PC-3 (cell line): ENCODE data around the gene TMEM131L. TPM values are rescaled to one million over a fixed set of nuclear protein-coding genes. Genes with fewer than 3 reads are reported as not detected.
A peak's percentile ranks its signal among the peaks of the same experiment; 100 is the strongest.

Experiments used
- ATAC-seq: fragments of 200-7000 bp; cut with Tn5 transposase; 2 replicates; pipeline ENCODE4 v1.9.1; 2020; ENCODE audit warnings: mild to moderate bottlenecking, moderate library complexity
- BruUV-seq: library from RNA; stranded (reverse); fragments of 400-500 nt; replicated peaks from 2 replicates; lab custom pipeline; 2021; lab: Mats Ljungman, UMichigan
- CTCF ChIA-PET: fragments of 300-600 bp; sonication (Branson Sonifier 250); formaldehyde crosslinking; loops from one replicate; lab custom pipeline; 2022; ENCODE audit warnings: antibody characterized with exemption; lab: Charles Lee
- POLR2A ChIA-PET: fragments of 300-600 bp; sonication (Branson Sonifier 250); formaldehyde crosslinking; loops from one replicate; lab custom pipeline; 2022; ENCODE audit warnings: antibody characterized with exemption; ENCODE audit not compliant: unreplicated experiment; lab: Charles Lee
- DNase-seq: peaks from one replicate; pipeline ENCODE4 v3.0.0-alpha.2; 2015
- H2AFZ ChIP-seq: fragments of 300-600 bp; sonication (generic); 2 replicates; pipeline ENCODE4 v1.6.0; 2016; ENCODE audit warnings: antibody characterized with exemption, low read length
- H3F3A ChIP-seq: fragments of 300-600 bp; sonication (generic); one replicate; pipeline ENCODE4 v1.6.0; 2017; ENCODE audit warnings: antibody characterized with exemption, low read length, control low read depth, mild to moderate bottlenecking; ENCODE audit not compliant: unreplicated experiment
- H3K27ac ChIP-seq: fragments of 300-600 bp; sonication (generic); 2 replicates; pipeline ENCODE4 v1.5.1; 2016; ENCODE audit warnings: mild to moderate bottlenecking, low read length
- H3K27me3 ChIP-seq: fragments of 300-600 bp; sonication (generic); 2 replicates; pipeline ENCODE4 v1.6.1; 2016; ENCODE audit warnings: low read length, mixed read lengths
- H3K36me3 ChIP-seq: fragments of 300-600 bp; sonication (generic); 2 replicates; pipeline ENCODE4 v1.6.1; 2016; ENCODE audit warnings: low read depth, mixed run types, low read length, mixed read lengths
- H3K4me1 ChIP-seq: fragments of 300-600 bp; sonication (generic); 2 replicates; pipeline ENCODE4 v1.5.1; 2016; ENCODE audit warnings: low read length; ENCODE audit not compliant: insufficient read depth
- H3K4me2 ChIP-seq: fragments of 300-600 bp; sonication (generic); 2 replicates; pipeline ENCODE4 v1.6.0; 2016; ENCODE audit warnings: low read length
- H3K4me3 ChIP-seq: fragments of 300-600 bp; sonication (generic); 2 replicates; pipeline ENCODE4 v1.5.1; 2016; ENCODE audit warnings: mild to moderate bottlenecking, low read length, mixed read lengths
- H3K79me2 ChIP-seq: fragments of 300-600 bp; sonication (generic); 2 replicates; pipeline ENCODE4 v1.6.1; 2017; ENCODE audit warnings: low read length, mixed read lengths
- H3K9ac ChIP-seq: fragments of 300-600 bp; sonication (generic); 2 replicates; pipeline ENCODE4 v1.6.0; 2016; ENCODE audit warnings: mild to moderate bottlenecking, low read length
- H3K9me2 ChIP-seq: fragments of 300-600 bp; sonication (generic); replicated peaks from 2 replicates; pipeline ENCODE4 v1.6.1; 2016; ENCODE audit warnings: mixed run types, low read length, mixed read lengths
- H3K9me3 ChIP-seq: fragments of 300-600 bp; sonication (generic); 2 replicates; pipeline ENCODE4 v1.6.1; 2016; ENCODE audit warnings: low read length, mixed read lengths
- H4K20me1 ChIP-seq: fragments of 300-600 bp; sonication (generic); 2 replicates; pipeline ENCODE4 v1.6.1; 2016; ENCODE audit warnings: low read length, mixed read lengths
- EZH2 ChIP-seq: fragments of 300-600 bp; sonication (generic); IDR thresholded peaks from one replicate; pipeline ENCODE4 v1.6.1; 2017; ENCODE audit warnings: antibody characterized with exemption, mild to moderate bottlenecking, low read length; ENCODE audit not compliant: unreplicated experiment
- EZH2phosphoT487 ChIP-seq: fragments of 300-600 bp; sonication (generic); IDR thresholded peaks from 2 replicates; pipeline ENCODE4 v1.6.1; 2018; ENCODE audit warnings: mild to moderate bottlenecking, antibody characterized with exemption, low read length, borderline replicate concordance
- intact Hi-C: fragments of 100-400 bp; cut with micrococcal nuclease; formaldehyde crosslinking; loops from 2 replicates; pipeline ENCODE4 v1.9.0; 2023
- total RNA-seq: library from RNA; depleted of rRNA; stranded (reverse); fragments of >200 nt; gene quantifications from 2 replicates; pipeline ENCODE4 v1.2.3, GENCODE V29; 2014
- TF ChIP-seq, protein P1 (sequence below): fragments of 300-600 bp; sonication (generic); conservative IDR thresholded peaks from 2 replicates; pipeline ENCODE4 v1.5.1; 2017; ENCODE audit warnings: antibody characterized with exemption, low read depth, mild to moderate bottlenecking, low read length

Gene TMEM131L
- total RNA-seq, 1 experiment from 2014 or later = 7.7 TPM

DNA sequence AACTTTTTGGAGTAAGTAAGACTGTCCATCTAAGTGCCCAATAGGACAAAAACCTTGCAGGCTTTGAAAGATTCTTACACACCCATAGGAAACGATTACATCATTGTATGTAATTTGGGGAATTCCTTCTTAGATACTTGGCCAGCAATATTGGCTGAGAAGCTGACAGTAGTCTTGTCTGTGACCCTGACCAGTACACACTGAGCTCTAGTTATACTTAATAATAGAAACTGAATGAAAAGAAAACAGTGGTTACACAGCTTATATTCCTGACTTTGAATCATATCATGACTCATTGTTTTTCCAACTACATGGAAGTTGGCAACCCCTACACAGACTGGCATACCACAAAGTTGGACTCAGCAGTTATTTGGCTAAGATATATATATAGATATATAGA, 210.8 kb downstream of the TMEM131L start:
- Histone ChIP-seq H3K4me1 (peaks cover 20% of the 10 kb centered on the region), H3K9me3 (0 out of 2 replicates have a peak, but pooled peaks cover 3% of the 10 kb centered on the region), H4K20me1 (no peaks in the 10 kb centered on the region), H3K4me3 (no peak overlapping the region), H2AFZ (no peak overlapping the region), H3K79me2 (no peaks in the 10 kb centered on the region), H3K27me3 (no peaks in the 10 kb centered on the region), H3K4me2 (peak overlapping the region; percentile 37), H3K9ac (peak overlapping the region; percentile 36), H3K36me3 (no peaks in the 10 kb centered on the region), H3K9me2 (no peaks in the 10 kb centered on the region), H3F3A (no peaks in the 10 kb centered on the region), H3K27ac (peak overlapping the region; percentile 87)
- no peak for TF ChIP-seq EZH2
- TF ChIP-seq EZH2phosphoT487 = no peak
- TF ChIP-seq, protein P1, sequence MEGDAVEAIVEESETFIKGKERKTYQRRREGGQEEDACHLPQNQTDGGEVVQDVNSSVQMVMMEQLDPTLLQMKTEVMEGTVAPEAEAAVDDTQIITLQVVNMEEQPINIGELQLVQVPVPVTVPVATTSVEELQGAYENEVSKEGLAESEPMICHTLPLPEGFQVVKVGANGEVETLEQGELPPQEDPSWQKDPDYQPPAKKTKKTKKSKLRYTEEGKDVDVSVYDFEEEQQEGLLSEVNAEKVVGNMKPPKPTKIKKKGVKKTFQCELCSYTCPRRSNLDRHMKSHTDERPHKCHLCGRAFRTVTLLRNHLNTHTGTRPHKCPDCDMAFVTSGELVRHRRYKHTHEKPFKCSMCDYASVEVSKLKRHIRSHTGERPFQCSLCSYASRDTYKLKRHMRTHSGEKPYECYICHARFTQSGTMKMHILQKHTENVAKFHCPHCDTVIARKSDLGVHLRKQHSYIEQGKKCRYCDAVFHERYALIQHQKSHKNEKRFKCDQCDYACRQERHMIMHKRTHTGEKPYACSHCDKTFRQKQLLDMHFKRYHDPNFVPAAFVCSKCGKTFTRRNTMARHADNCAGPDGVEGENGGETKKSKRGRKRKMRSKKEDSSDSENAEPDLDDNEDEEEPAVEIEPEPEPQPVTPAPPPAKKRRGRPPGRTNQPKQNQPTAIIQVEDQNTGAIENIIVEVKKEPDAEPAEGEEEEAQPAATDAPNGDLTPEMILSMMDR = no peak
- ChIA-PET CTCF (interaction anchor here (0.6 to 1.3 kb wide), 2 partner anchors 34 to 83 kb away, joined by 3 to 4 read pairs; no protein-coding TSS in a partner anchor), POLR2A (no interaction called here)
- BruUV-seq = no TSS peak
- peak; percentile 97 for ATAC-seq
- intact Hi-C loops = loop anchor here (1.0 kb wide), 1 partner anchor 73 kb away; no protein-coding TSS in a partner anchor
- peak; percentile 88 for DNase-seq

DNA sequence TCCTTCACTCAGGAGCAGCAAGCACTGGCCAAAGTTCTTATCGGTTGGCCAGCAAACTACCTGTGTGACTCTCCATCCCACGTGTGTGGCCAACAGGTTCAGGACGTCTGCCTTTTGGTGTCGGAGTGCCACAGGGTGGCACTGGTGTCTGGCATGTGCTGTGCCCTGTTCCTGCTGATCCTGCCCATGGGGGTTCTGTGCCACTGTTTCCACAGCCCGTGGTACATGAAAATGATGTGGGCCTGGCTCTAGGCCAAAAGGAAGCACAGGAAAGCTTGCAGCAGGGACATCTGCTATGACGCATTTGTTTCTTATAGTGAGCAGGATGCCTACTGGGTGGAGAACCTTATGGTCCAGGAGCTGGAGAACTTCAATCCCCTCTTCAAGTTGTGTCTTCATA, 213.3 kb downstream of the TMEM131L start:
- CTCF ChIA-PET = no interaction called here
- Histone ChIP-seq H2AFZ (no peak overlapping the region), H4K20me1 (no peaks in the 10 kb centered on the region), H3K4me3 (no peak overlapping the region), H3K36me3 (no peaks in the 10 kb centered on the region), H3K9me2 (no peaks in the 10 kb centered on the region), H3K27ac (no peak overlapping the region), H3K9ac (no peak overlapping the region), H3K27me3 (no peaks in the 10 kb centered on the region), H3K9me3 (0 out of 2 replicates have a peak, but pooled peaks cover 3% of the 10 kb centered on the region), H3F3A (no peaks in the 10 kb centered on the region), H3K4me2 (no peak overlapping the region), H3K4me1 (peaks cover 20% of the 10 kb centered on the region), H3K79me2 (no peaks in the 10 kb centered on the region)
- no peak for DNase-seq
- TF ChIP-seq, protein P1 = no peak
- TF ChIP-seq EZH2phosphoT487 (no peak), EZH2 (no peak)
- intact Hi-C loops = no loop called here
- no peak for ATAC-seq
- POLR2A ChIA-PET = interaction anchor here (0.7 kb wide), 1 partner anchor 463 kb away, joined by 3 read pairs; no protein-coding TSS in a partner anchor
- BruUV-seq = no TSS peak

DNA sequence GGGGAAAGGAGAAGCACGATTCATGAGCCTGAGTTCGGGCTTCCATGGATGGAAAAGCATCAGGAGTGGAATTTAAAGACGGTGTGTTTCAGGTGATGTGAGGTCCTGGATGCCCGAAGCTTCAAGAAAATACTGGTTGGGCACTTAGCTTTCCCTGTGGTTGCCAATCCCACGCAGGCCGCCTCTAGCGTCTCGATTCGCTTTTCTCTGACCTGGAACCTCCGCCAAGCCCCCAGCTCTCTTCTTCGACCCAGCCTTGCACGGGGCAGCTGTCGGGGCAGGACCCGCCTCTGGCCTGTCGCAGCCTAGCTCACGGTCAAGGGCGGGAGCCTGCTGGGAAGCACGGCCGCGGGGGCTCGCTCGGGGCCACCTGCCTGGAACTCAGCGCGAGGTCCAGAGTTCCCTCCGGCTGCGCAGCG, 217.6 kb downstream of the TMEM131L start:
- peak overlapping the region; percentile 79 for H3K4me3 ChIP-seq
- H3K4me2 ChIP-seq = peak overlapping the region; percentile 92
- H3K4me1 ChIP-seq = no peaks in the 10 kb centered on the region
- H3K79me2 ChIP-seq = no peaks in the 10 kb centered on the region
- H3K27ac ChIP-seq = no peak overlapping the region
- H3K36me3 ChIP-seq = peaks cover 11% of the 10 kb centered on the region; the same call in 1 of the 2 replicates
- POLR2A ChIA-PET = no interaction called here
- no TSS peak for BruUV-seq
- DNase-seq (no peak), ATAC-seq (peak; percentile 47)
- H3K9me2 ChIP-seq = no peaks in the 10 kb centered on the region
- H3K9me3 ChIP-seq = no peaks in the 10 kb centered on the region
- H4K20me1 ChIP-seq = no peaks in the 10 kb centered on the region
- CTCF ChIA-PET = interaction anchor here (0.5 kb wide), 1 partner anchor 102 kb away, joined by 8 read pairs; no protein-coding TSS in a partner anchor
- intact Hi-C loops = no loop called here
- H3F3A ChIP-seq = no peaks in the 10 kb centered on the region
- H3K27me3 ChIP-seq = no peaks in the 10 kb centered on the region
- H2AFZ ChIP-seq = peak overlapping the region; percentile 83
- TF ChIP-seq EZH2 = no peak
- TF ChIP-seq, protein P1 = no peak
- TF ChIP-seq EZH2phosphoT487 = no peak
- peak overlapping the region; percentile 41; the same call in 1 of the 2 replicates for H3K9ac ChIP-seq
